Activated T-cell treated with anti-CD3 and anti-CD28 coated beads, Interleukin-2, amount 50 U/mL, for 24 hours (primary cell): ENCODE results near the gene SIL1.
"Not testable (repeated sequence)": the region's sequence is repeated elsewhere in the genome, so short reads cannot be mapped to it uniquely, and the experiment has no call there.

Experiments
- DNase-seq: peaks from one replicate; pipeline ENCODE4 v3.0.0-alpha.2; 2020
- H3K27ac Mint-ChIP-seq: 2 replicates; pipeline ENCODE4 v1.8.0; 2020; ENCODE audit warnings: mild to moderate bottlenecking, mixed read lengths
- H3K27me3 Mint-ChIP-seq: 2 replicates; pipeline ENCODE4 v1.8.0; 2020; ENCODE audit warnings: mixed read lengths
- H3K36me3 Mint-ChIP-seq: 2 replicates; pipeline ENCODE4 v1.8.0; 2020; ENCODE audit warnings: low read depth, mixed read lengths
- H3K4me1 Mint-ChIP-seq: 2 replicates; pipeline ENCODE4 v1.8.0; 2020; ENCODE audit warnings: low read depth, mixed read lengths
- H3K4me3 Mint-ChIP-seq: 2 replicates; pipeline ENCODE4 v1.8.0; 2020; ENCODE audit warnings: mild to moderate bottlenecking, moderate library complexity, mixed read lengths
- H3K9me3 Mint-ChIP-seq: 2 replicates; pipeline ENCODE4 v1.8.0; 2020; ENCODE audit warnings: mixed read lengths

Gene SIL1

GRCh38 chr5:139174382-139174781 lies 23.8 kb downstream of the SIL1 start:
- not testable (repeated sequence) for H3K27ac Mint-ChIP-seq, DNase-seq, H3K27me3 Mint-ChIP-seq, H3K4me3 Mint-ChIP-seq
- peaks cover 13% of the 10 kb centered on the region for H3K9me3 Mint-ChIP-seq
- peaks cover 12% of the 10 kb centered on the region for H3K4me1 Mint-ChIP-seq
- peaks cover 20% of the 10 kb centered on the region for H3K36me3 Mint-ChIP-seq

- Mint-ChIP-seq H3K27ac (no peak overlapping the region), H3K27me3 (no peaks in the 10 kb centered on the region), H3K4me1 (peaks cover 2% of the 10 kb centered on the region), H3K4me3 (no peak overlapping the region), H3K9me3 (peaks cover 13% of the 10 kb centered on the region), H3K36me3 (peaks cover 20% of the 10 kb centered on the region)
- DNase-seq = no peak
These were observed 26.3 kb downstream of the SIL1 start for GRCh38 chr5:139171779-139172404.

- Mint-ChIP-seq H3K27ac (no peak overlapping the region), H3K9me3 (peaks cover 13% of the 10 kb centered on the region), H3K4me1 (peaks cover 4% of the 10 kb centered on the region), H3K36me3 (peaks cover 15% of the 10 kb centered on the region), H3K4me3 (no peak overlapping the region), H3K27me3 (no peaks in the 10 kb centered on the region)
- DNase-seq = no peak
These were observed 30.0 kb downstream of the SIL1 start for GRCh38 chr5:139167952-139168720.

GRCh38 chr5:139167533-139167932 lies 30.6 kb downstream of the SIL1 start:
- peaks cover 4% of the 10 kb centered on the region for H3K4me1 Mint-ChIP-seq
- peaks cover 8% of the 10 kb centered on the region for H3K9me3 Mint-ChIP-seq
- H3K4me3 Mint-ChIP-seq = no peak overlapping the region
- no peak overlapping the region for H3K27ac Mint-ChIP-seq
- no peak for DNase-seq
- peaks cover 9% of the 10 kb centered on the region for H3K36me3 Mint-ChIP-seq
- H3K27me3 Mint-ChIP-seq = no peaks in the 10 kb centered on the region

DNA sequence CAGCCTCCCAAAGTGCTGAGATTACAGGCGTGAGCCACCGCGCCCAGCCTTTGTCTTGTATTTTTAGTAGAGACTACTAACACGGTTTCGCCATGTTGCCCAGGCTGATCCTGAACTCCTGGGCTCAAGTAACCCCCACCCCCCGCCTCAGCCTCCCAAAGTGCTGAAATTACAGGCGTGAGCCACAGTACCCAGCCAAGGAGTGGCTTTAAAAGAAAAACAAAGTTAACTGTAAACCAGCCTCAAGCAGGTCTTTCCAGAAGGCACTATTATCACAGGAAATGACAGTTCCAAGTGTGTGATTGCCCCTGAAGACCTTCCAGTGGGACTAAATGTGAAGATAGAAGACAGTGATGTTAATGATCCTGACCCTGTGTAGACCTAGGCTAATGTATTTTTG lies 31.1 kb downstream of the SIL1 start:
- no peak overlapping the region for H3K4me3 Mint-ChIP-seq
- H3K4me1 Mint-ChIP-seq = peaks cover 5% of the 10 kb centered on the region
- peaks cover 5% of the 10 kb centered on the region for H3K9me3 Mint-ChIP-seq
- DNase-seq = no peak
- no peak overlapping the region for H3K27ac Mint-ChIP-seq
- H3K27me3 Mint-ChIP-seq = no peaks in the 10 kb centered on the region
- H3K36me3 Mint-ChIP-seq = peaks cover 5% of the 10 kb centered on the region

DNA sequence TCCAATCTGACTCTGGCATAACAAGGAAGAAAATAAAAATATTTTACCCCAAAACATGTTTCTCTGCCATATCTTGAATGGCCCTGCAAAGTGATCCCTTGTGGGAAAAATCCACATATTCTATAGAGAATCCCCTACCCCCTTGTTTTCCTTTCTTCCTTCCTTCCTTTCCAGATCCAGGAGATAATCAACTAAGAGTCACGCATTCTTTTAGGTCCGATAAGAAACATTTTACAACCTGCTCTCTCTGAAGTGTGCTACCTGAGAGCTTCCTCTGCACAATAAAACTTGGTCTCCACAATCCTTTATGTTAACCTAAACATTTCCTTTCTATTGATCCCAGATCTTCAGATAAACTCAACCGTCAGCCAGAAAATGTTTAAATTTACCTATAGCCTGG lies 33.3 kb downstream of the SIL1 start:
- H3K27me3 Mint-ChIP-seq, H3K36me3 Mint-ChIP-seq, H3K4me3 Mint-ChIP-seq, DNase-seq, H3K27ac Mint-ChIP-seq, H3K9me3 Mint-ChIP-seq, H3K4me1 Mint-ChIP-seq: not testable (repeated sequence)

- no peak overlapping the region for H3K27ac Mint-ChIP-seq
- H3K4me1 Mint-ChIP-seq = peaks cover 7% of the 10 kb centered on the region
- no peaks in the 10 kb centered on the region for H3K27me3 Mint-ChIP-seq
- no peak overlapping the region for H3K4me3 Mint-ChIP-seq
- H3K9me3 Mint-ChIP-seq = no peaks in the 10 kb centered on the region
- no peak for DNase-seq
- no peaks in the 10 kb centered on the region for H3K36me3 Mint-ChIP-seq
These were observed 34.1 kb downstream of the SIL1 start for GRCh38 chr5:139164020-139164419.

DNA sequence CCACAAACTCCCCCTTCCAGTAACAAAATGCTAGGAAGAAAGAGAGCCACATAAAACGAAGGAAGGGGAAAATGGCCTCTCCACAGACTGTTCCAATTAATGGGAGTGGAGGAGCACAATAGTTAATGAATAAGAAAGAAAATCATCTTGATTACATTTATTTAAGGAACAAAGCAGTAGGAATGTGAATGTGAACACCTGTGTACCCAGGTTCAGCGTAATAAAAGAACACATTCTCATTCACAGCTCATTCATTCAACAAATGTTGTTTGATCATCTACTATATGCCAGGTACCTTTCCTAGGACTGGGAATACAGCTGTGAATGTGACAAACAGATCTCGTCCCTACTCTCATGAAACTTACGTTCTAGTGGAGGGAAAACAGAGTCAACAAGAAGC lies 35.7 kb downstream of the SIL1 start:
- Mint-ChIP-seq H3K27me3 (no peaks in the 10 kb centered on the region), H3K36me3 (no peaks in the 10 kb centered on the region), H3K9me3 (no peaks in the 10 kb centered on the region), H3K27ac (no peak overlapping the region), H3K4me3 (no peak overlapping the region), H3K4me1 (peaks cover 7% of the 10 kb centered on the region)
- DNase-seq = no peak

DNA sequence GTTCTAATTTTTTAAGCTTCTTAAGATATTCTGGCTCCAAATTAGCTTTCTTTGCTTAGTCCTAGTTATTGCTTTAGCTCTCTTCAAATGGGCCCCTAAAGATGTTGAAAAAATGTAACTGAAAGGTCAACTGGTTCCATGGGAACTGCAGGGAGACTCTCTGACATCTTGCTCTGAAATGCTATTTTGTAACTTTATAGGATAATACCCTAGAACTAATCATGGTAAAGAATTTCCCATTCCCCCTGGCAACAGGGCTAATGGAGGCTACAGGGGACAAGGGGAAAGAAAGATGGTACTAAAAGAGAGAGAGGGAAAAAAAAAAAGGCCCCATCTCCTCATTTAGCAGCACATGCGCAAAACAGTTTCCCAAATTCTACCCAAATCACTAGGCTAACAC lies 39.4 kb downstream of the SIL1 start:
- Mint-ChIP-seq H3K4me3 (no peak overlapping the region), H3K36me3 (peaks cover 3% of the 10 kb centered on the region), H3K4me1 (peaks cover 8% of the 10 kb centered on the region), H3K27ac (no peak overlapping the region), H3K27me3 (no peaks in the 10 kb centered on the region), H3K9me3 (no peaks in the 10 kb centered on the region)
- DNase-seq = no peak

- Mint-ChIP-seq H3K27me3 (no peaks in the 10 kb centered on the region), H3K36me3 (peaks cover 3% of the 10 kb centered on the region), H3K27ac (no peak overlapping the region), H3K4me3 (no peak overlapping the region), H3K9me3 (no peaks in the 10 kb centered on the region), H3K4me1 (peaks cover 8% of the 10 kb centered on the region)
- no peak for DNase-seq
These were observed 40.6 kb downstream of the SIL1 start for GRCh38 chr5:139157556-139157955.

GRCh38 chr5:139156814-139157213 lies 41.4 kb downstream of the SIL1 start:
- H3K27me3 Mint-ChIP-seq = no peaks in the 10 kb centered on the region

GRCh38 chr5:139155333-139155732 lies 42.8 kb downstream of the SIL1 start:
- no peak overlapping the region for H3K4me3 Mint-ChIP-seq
- peaks cover 7% of the 10 kb centered on the region for H3K4me1 Mint-ChIP-seq
- DNase-seq = no peak
- H3K9me3 Mint-ChIP-seq = no peaks in the 10 kb centered on the region
- H3K36me3 Mint-ChIP-seq = peaks cover 3% of the 10 kb centered on the region
- no peaks in the 10 kb centered on the region for H3K27me3 Mint-ChIP-seq
- no peak overlapping the region for H3K27ac Mint-ChIP-seq

More at GRCh38 chr5:139156814-139157213, 41.4 kb downstream of the SIL1 start:
- Mint-ChIP-seq H3K36me3 (peaks cover 3% of the 10 kb centered on the region), H3K4me3 (no peak overlapping the region), H3K27ac (no peak overlapping the region), H3K4me1 (peaks cover 6% of the 10 kb centered on the region), H3K9me3 (no peaks in the 10 kb centered on the region)
- no peak for DNase-seq

DNA sequence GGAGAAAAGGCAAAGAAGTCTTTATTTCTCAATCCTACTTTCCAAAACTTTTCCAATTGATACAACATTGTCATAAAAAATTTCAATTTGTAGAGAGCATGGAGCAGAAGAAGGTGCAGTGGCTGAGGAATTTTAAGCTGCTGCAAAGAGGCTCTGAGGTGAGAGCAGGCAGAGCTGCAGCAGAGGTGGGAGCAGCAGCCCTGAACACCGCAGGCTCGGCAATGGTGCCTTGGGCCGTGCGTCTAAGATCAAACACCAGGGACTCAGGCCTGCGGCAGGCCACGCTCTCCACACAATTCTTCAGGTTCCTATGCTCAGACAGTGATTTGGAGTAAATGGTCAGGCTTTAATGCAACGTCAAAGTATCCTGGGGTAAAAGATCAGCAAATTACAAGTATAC lies 46.3 kb downstream of the SIL1 start:
- Mint-ChIP-seq H3K4me3 (no peak overlapping the region), H3K36me3 (peaks cover 3% of the 10 kb centered on the region), H3K4me1 (peaks cover 36% of the 10 kb centered on the region), H3K27me3 (no peaks in the 10 kb centered on the region), H3K27ac (no peak overlapping the region), H3K9me3 (no peaks in the 10 kb centered on the region)
- DNase-seq = no peak

- peaks cover 45% of the 10 kb centered on the region for H3K4me1 Mint-ChIP-seq
- H3K4me3 Mint-ChIP-seq = no peak overlapping the region
- H3K27ac Mint-ChIP-seq = no peak overlapping the region
- no peaks in the 10 kb centered on the region for H3K36me3 Mint-ChIP-seq
- H3K9me3 Mint-ChIP-seq = no peaks in the 10 kb centered on the region
- DNase-seq = no peak
- no peaks in the 10 kb centered on the region for H3K27me3 Mint-ChIP-seq
These were observed 47.7 kb downstream of the SIL1 start for GRCh38 chr5:139150367-139150999.
